B cell (primary cell): ENCODE measurements around the gene SYTL5. TPM values are rescaled to one million over a fixed set of nuclear protein-coding genes. Genes with fewer than 3 reads are reported as not detected.

Experiments
- ATAC-seq: fragments of 200-7000 bp; cut with Tn5 transposase; one replicate; pipeline ENCODE4 v1.10.0; 2021; ENCODE audit warnings: low read depth, mild to moderate bottlenecking, moderate number of reproducible peaks, moderate library complexity
- CTCF ChIA-PET: fragments of 350-600 bp; sonication (Branson Sonifier 250); formaldehyde crosslinking; loops from one replicate; lab custom pipeline; 2021; ENCODE audit warnings: antibody characterized with exemption, inconsistent platforms; lab: Charles Lee
- POLR2A ChIA-PET: fragments of 350-600 bp; sonication (Branson Sonifier 250); formaldehyde crosslinking; loops from one replicate; lab custom pipeline; 2021; ENCODE audit warnings: antibody characterized with exemption; lab: Charles Lee
- DNase-seq: peaks from one replicate; pipeline ENCODE4 v3.0.0; 2013
- H2AFZ ChIP-seq: 2 replicates; pipeline ENCODE4 v1.6.1; 2012; ENCODE audit warnings: mild to moderate bottlenecking, low read depth, low read length; ENCODE audit not compliant: insufficient read depth, poor library complexity, severe bottlenecking
- H3K27ac ChIP-seq, 2 donors: 1 replicate in 1 of 2; 2 replicates in 1 of 2; pipeline ENCODE4 v1.5.1; 2012 to 2013; ENCODE audit warnings: low read length in 2 of 2, mild to moderate bottlenecking in 2 of 2, moderate library complexity in 1 of 2
- H3K27me3 ChIP-seq, 4 experiments: fragments of 200-600 bp in 1 of 4; sonication (generic) in 1 of 4; replicated peaks in 1 of 4; 1 replicate in 2 of 4; 2 replicates in 2 of 4; pipeline versions ENCODE4 v1.6.1 to v1.7.0; 2013 to 2016; ENCODE audit warnings: low read length in 3 of 4, mild to moderate bottlenecking in 2 of 4, mixed read lengths in 1 of 4, moderate library complexity in 1 of 4; ENCODE audit not compliant: insufficient read depth in 4 of 4, control insufficient read depth in 3 of 4; ENCODE audit errors: control extremely low read depth in 1 of 4
- H3K36me3 ChIP-seq, 2 experiments: replicated peaks in 1 of 2; 1 replicate in 1 of 2; 2 replicates in 1 of 2; pipeline versions ENCODE4 v1.6.1 to v1.7.1; 2013; ENCODE audit warnings: low read length in 1 of 2; ENCODE audit not compliant: insufficient read depth in 2 of 2, control insufficient read depth in 1 of 2; ENCODE audit errors: control extremely low read depth in 1 of 2, extremely low read depth in 1 of 2
- H3K4me1 ChIP-seq, 2 donors: fragments of 200-600 bp in 1 of 2; sonication (generic) in 1 of 2; 1 replicate in 1 of 2; 2 replicates in 1 of 2; pipeline versions ENCODE4 v1.5.1 to v1.6.1; 2013 to 2017; ENCODE audit warnings: low read length in 2 of 2; ENCODE audit not compliant: control insufficient read depth in 2 of 2, insufficient read depth in 2 of 2
- H3K4me2 ChIP-seq: replicated peaks from 2 replicates; pipeline ENCODE3; 2012; ENCODE audit warnings: mild to moderate bottlenecking, low read depth, low read length; ENCODE audit not compliant: poor library complexity, severe bottlenecking
- H3K4me3 ChIP-seq, 5 experiments: fragments of 200-600 bp in 1 of 5; sonication (generic) in 1 of 5; 1 replicate in 3 of 5; 2 replicates in 2 of 5; pipeline versions ENCODE4 v1.5.1 to v1.7.0; 2011 to 2016; ENCODE audit warnings: low read length in 4 of 5, mild to moderate bottlenecking in 4 of 5, low read depth in 2 of 5, control low read depth in 1 of 5, moderate library complexity in 1 of 5; ENCODE audit not compliant: insufficient read depth in 1 of 5; ENCODE audit errors: control extremely low read depth in 1 of 5, extremely low read depth in 1 of 5
- H3K79me2 ChIP-seq: fragments of 200-600 bp; sonication (generic); one replicate; pipeline ENCODE4 v1.6.0; 2016; ENCODE audit warnings: low read length; ENCODE audit not compliant: control insufficient read depth, insufficient read depth
- H3K9ac ChIP-seq: fragments of 200-600 bp; sonication (generic); 2 replicates; pipeline ENCODE4 v1.6.1; 2017; ENCODE audit warnings: mild to moderate bottlenecking, low read length, moderate library complexity
- H3K9me3 ChIP-seq, 3 donors: one replicate each; pipeline versions ENCODE4 v1.6.1 to v1.7.1; 2013; ENCODE audit warnings: low read length in 2 of 3; ENCODE audit not compliant: control insufficient read depth in 2 of 3, insufficient read depth in 1 of 3; ENCODE audit errors: control extremely low read depth in 1 of 3
- H4K20me1 ChIP-seq: 2 replicates; pipeline ENCODE4 v1.6.0; 2012; ENCODE audit warnings: mild to moderate bottlenecking, low read length; ENCODE audit not compliant: insufficient read depth, control insufficient read depth, poor library complexity, severe bottlenecking
- H3K27ac Mint-ChIP-seq: one replicate; pipeline ENCODE4 v1.8.0; 2021; ENCODE audit warnings: mixed read lengths
- H3K27me3 Mint-ChIP-seq: one replicate; pipeline ENCODE4 v1.8.0; 2021; ENCODE audit warnings: mixed read lengths
- H3K4me1 Mint-ChIP-seq: one replicate; pipeline ENCODE4 v1.8.0; 2021; ENCODE audit warnings: mixed read lengths
- H3K4me3 Mint-ChIP-seq: one replicate; pipeline ENCODE4 v1.8.0; 2021; ENCODE audit warnings: mixed read lengths
- H3K9me3 Mint-ChIP-seq: one replicate; pipeline ENCODE4 v1.8.0; 2022; ENCODE audit warnings: mixed read lengths; ENCODE audit not compliant: insufficient read depth
- CTCF ChIP-seq: fragments of 200-600 bp; IDR thresholded peaks from one replicate; pipeline ENCODE4 v1.8.0; 2022; ENCODE audit warnings: antibody characterized with exemption, mild to moderate bottlenecking
- EZH2 ChIP-seq: IDR thresholded peaks from 2 replicates; pipeline ENCODE4 v1.6.1; 2012; ENCODE audit warnings: borderline replicate concordance, low read depth, mild to moderate bottlenecking, moderate library complexity, low read length; ENCODE audit not compliant: insufficient read depth, poor library complexity, severe bottlenecking
- WGBS: methylation state at CpG from one replicate; pipeline ENCODE4 v1.1.5; 2013; ENCODE audit warnings: missing lambda C conversion rate; ENCODE audit not compliant: insufficient coverage; 5-methylcytosine and 5-hydroxymethylcytosine counted together
- intact Hi-C: fragments of 100-400 bp; cut with micrococcal nuclease; formaldehyde crosslinking; loops from one replicate; pipeline ENCODE4 v1.10.0; 2022
- polyA plus RNA-seq: library from polyadenylated mRNA; depleted of rRNA; stranded (reverse); fragments of >200 nt; gene quantifications from 2 replicates; pipeline ENCODE4 v1.2.3, GENCODE V29; 2012
- total RNA-seq, 2 donors: library from RNA; stranded (reverse); fragments of 120-200 nt in 1 of 2; gene quantifications; 1 replicate in 1 of 2; 2 replicates in 1 of 2; pipeline versions ENCODE4 v1.2.3 to v1.2.4, GENCODE V29; 2013 to 2022

SYTL5 gene
- total and polyA plus RNA-seq, 2 donors (not counting 1 experiment from before 2014, with no cell fraction given) = 0.01 TPM; not detected in 1

GRCh38 chrX:38127961-38128360 is 121.6 kb downstream of the SYTL5 start:
- Histone ChIP-seq H3K9me3 (no peaks in the 10 kb centered on the region), H3K79me2 (no peaks in the 10 kb centered on the region), H3K27ac (no peak overlapping the region), H2AFZ (no peak overlapping the region), H3K4me3 (no peak overlapping the region), H3K4me2 (no peak overlapping the region), H3K9ac (no peak overlapping the region), H4K20me1 (no peaks in the 10 kb centered on the region), H3K4me1 (no peaks in the 10 kb centered on the region), H3K27me3 (no peaks in the 10 kb centered on the region), H3K36me3 (no peaks in the 10 kb centered on the region)
- WGBS = no CpG with 5 or more reads among the region's 1 CpG
- DNase-seq = no peak
- no peak overlapping the region for H3K4me3 Mint-ChIP-seq
- H3K9me3 Mint-ChIP-seq = no peaks in the 10 kb centered on the region
- intact Hi-C loops = no loop called here
- ATAC-seq = no peak
- CTCF ChIA-PET = no interaction called here
- H3K27me3 Mint-ChIP-seq = peaks cover 7% of the 10 kb centered on the region
- POLR2A ChIA-PET = no interaction called here
- no peaks in the 10 kb centered on the region for H3K4me1 Mint-ChIP-seq
- no peak overlapping the region for H3K27ac Mint-ChIP-seq
- TF ChIP-seq CTCF (no peak), EZH2 (no peak)

GRCh38 chrX:38129366-38129765 is 123.0 kb downstream of the SYTL5 start:
- no peaks in the 10 kb centered on the region for H3K36me3 ChIP-seq
- no peak overlapping the region for H3K4me3 ChIP-seq
- no peaks in the 10 kb centered on the region for H3K9me3 ChIP-seq
- no peak overlapping the region for H2AFZ ChIP-seq
- TF ChIP-seq CTCF (no peak), EZH2 (no peak)
- no peaks in the 10 kb centered on the region for H3K4me1 ChIP-seq
- intact Hi-C loops = no loop called here
- POLR2A ChIA-PET = no interaction called here
- H3K27ac Mint-ChIP-seq = no peak overlapping the region
- no peak overlapping the region for H3K4me3 Mint-ChIP-seq
- no peak overlapping the region for H3K4me2 ChIP-seq
- no peaks in the 10 kb centered on the region for H3K9me3 Mint-ChIP-seq
- DNase-seq = no peak
- CTCF ChIA-PET = no interaction called here
- no peaks in the 10 kb centered on the region for H3K4me1 Mint-ChIP-seq
- H3K9ac ChIP-seq = no peak overlapping the region
- no peaks in the 10 kb centered on the region for H4K20me1 ChIP-seq
- no peaks in the 10 kb centered on the region for H3K27me3 ChIP-seq
- no peaks in the 10 kb centered on the region for H3K79me2 ChIP-seq
- peaks cover 7% of the 10 kb centered on the region for H3K27me3 Mint-ChIP-seq
- H3K27ac ChIP-seq = no peak overlapping the region
- no peak for ATAC-seq
